Measurements from ENCODE around the gene ZHX3. TPM values are rescaled to one million over a fixed set of nuclear protein-coding genes. Genes with fewer than 3 reads are reported as not detected.
"Not testable (repeated sequence)": the region's sequence is repeated elsewhere in the genome, so short reads cannot be mapped to it uniquely, and the experiment has no call there.

The ZHX3 gene
- total RNA-seq, 1 experiment from 2014 or later = 22.7 TPM

DNA sequence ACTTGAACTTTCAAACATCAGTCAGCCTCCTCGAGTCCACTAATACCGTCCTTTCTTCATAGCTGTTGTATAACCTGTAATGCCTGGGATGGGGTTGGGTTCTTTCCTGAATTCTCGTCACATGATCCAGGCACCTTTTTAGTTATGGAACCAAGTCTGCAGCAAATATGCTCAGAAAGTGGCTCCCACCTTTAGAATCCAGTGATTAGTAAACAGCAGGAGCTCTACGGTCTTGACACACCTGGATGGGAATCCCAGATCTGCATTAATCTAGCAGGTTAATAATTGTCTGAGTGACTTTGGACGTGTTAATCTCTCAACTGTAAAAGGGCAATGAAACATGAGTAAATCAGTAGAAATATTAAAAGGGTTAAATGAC, 729 bp upstream of the ZHX3 start:
- CTCF ChIA-PET = interaction anchor here (0.8 to 3.1 kb wide), 6 partner anchors 9 to 93 kb away, joined by 3 to 22 read pairs (median 4); partner anchors contain the start of gene LPIN3
- no peak overlapping the region for H3K27ac Mint-ChIP-seq (ENCODE audit: unreplicated experiment)
- no peaks in the 10 kb centered on the region for H3K9me3 Mint-ChIP-seq (ENCODE audit: low read depth, unreplicated experiment)
- TF ChIP-seq, protein P1, sequence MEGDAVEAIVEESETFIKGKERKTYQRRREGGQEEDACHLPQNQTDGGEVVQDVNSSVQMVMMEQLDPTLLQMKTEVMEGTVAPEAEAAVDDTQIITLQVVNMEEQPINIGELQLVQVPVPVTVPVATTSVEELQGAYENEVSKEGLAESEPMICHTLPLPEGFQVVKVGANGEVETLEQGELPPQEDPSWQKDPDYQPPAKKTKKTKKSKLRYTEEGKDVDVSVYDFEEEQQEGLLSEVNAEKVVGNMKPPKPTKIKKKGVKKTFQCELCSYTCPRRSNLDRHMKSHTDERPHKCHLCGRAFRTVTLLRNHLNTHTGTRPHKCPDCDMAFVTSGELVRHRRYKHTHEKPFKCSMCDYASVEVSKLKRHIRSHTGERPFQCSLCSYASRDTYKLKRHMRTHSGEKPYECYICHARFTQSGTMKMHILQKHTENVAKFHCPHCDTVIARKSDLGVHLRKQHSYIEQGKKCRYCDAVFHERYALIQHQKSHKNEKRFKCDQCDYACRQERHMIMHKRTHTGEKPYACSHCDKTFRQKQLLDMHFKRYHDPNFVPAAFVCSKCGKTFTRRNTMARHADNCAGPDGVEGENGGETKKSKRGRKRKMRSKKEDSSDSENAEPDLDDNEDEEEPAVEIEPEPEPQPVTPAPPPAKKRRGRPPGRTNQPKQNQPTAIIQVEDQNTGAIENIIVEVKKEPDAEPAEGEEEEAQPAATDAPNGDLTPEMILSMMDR (IDR thresholded peaks at IDR 0.05; ENCODE audit: unreplicated experiment) = no peak
- intact Hi-C loops (cut with micrococcal nuclease; ENCODE audit: unreplicated experiment) = no loop called here
- DNase-seq = no peak
- H3K36me3 Mint-ChIP-seq (ENCODE audit: insufficient read depth, unreplicated experiment) = peaks cover 13% of the 10 kb centered on the region
- H3K4me1 Mint-ChIP-seq (ENCODE audit: low read depth, unreplicated experiment) = peaks cover 38% of the 10 kb centered on the region
- peak overlapping the region; percentile 95 for H3K4me3 Mint-ChIP-seq (ENCODE audit: low read depth, unreplicated experiment)
- no peaks in the 10 kb centered on the region for H3K27me3 Mint-ChIP-seq (ENCODE audit: unreplicated experiment)
- BruUV-seq (replicated peaks) = TSS peak; percentile 95

DNA sequence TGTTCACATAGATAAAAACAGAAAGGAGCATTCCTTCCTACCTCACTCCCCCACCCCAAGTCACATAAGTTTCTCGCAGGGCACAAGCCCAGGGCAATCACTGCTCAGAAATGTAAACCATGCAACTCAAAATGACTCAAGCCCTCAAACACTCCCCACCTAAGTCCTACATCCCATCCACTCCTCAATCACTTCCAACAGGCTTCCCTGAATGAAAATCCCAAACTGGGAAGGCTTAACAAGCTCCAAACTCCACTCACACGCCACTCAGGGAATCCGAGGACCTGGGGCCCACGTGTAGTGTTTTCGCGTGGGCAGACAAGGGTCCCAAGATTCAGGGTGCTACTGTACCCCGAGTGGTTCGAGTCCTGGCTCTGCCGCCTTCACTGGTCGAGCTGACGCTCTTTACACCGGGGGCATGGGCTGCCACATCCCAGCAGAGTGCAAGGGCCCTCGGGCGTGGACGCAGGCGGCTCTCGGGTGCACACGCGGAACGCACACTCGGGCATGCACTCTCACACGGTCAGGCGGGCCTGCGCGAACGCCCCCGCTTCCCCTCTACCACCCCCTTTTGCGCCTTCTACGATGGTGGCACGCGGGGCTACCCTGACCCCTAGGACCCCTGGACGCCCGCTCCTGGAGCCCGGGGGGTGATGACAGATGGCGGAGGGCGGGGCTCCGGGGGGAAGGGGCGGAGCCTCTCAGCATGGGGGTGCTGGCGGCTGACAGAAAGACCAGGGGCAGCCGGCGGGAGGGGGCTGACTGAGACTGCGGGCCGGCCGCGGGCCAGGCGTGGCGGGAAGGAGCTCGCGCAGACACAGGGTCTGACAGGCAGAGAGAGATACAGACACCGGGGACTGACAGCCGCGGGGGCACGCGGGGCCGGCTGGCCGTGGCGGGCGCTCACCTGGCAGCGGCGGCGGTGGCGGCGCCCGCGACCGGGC, 657 bp downstream of the ZHX3 start:
- Mint-ChIP-seq H3K9me3 (ENCODE audit: low read depth, unreplicated experiment) (no peaks in the 10 kb centered on the region), H3K27me3 (ENCODE audit: unreplicated experiment) (no peaks in the 10 kb centered on the region), H3K27ac (ENCODE audit: unreplicated experiment) (peak overlapping the region; percentile 72), H3K4me1 (ENCODE audit: low read depth, unreplicated experiment) (peaks cover 36% of the 10 kb centered on the region), H3K4me3 (ENCODE audit: low read depth, unreplicated experiment) (peak overlapping the region; percentile 95), H3K36me3 (ENCODE audit: insufficient read depth, unreplicated experiment) (peaks cover 13% of the 10 kb centered on the region)
- TF ChIP-seq, protein P1 (IDR thresholded peaks at IDR 0.05; ENCODE audit: unreplicated experiment) = no peak
- DNase-seq = peak; percentile 65
- CTCF ChIA-PET = interaction anchor here (0.7 to 3.1 kb wide), 5 partner anchors 10 to 179 kb away, joined by 3 to 22 read pairs (median 3); partner anchors contain the start of gene LPIN3
- no TSS peak for BruUV-seq (replicated peaks)
- intact Hi-C loops (cut with micrococcal nuclease; ENCODE audit: unreplicated experiment) = no loop called here

DNA sequence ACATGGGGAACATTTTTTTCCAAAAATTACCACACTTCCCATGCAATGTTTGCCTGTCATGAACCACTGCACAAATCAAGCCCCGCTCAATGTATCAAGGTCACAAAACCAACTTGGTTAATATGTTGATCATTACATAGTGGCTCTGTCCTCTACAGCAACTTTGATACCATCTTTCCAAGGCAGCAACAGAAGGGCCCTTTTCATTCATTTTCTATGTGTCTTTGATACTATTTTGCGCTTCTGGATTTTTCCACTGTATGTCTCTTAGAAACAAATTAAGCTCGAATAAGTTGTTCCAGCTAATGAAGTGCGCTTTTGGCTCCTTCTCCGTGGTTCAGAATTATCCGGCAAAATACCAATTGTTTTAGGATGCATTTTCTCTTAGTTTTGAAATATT, 1.5 kb downstream of the ZHX3 start:
- Mint-ChIP-seq H3K36me3 (ENCODE audit: insufficient read depth, unreplicated experiment) (peaks cover 13% of the 10 kb centered on the region), H3K9me3 (ENCODE audit: low read depth, unreplicated experiment) (no peaks in the 10 kb centered on the region), H3K4me3 (ENCODE audit: low read depth, unreplicated experiment) (peak overlapping the region; percentile 95), H3K27ac (ENCODE audit: unreplicated experiment) (no peak overlapping the region), H3K4me1 (ENCODE audit: low read depth, unreplicated experiment) (peaks cover 32% of the 10 kb centered on the region), H3K27me3 (ENCODE audit: unreplicated experiment) (no peaks in the 10 kb centered on the region)
- intact Hi-C loops (cut with micrococcal nuclease; ENCODE audit: unreplicated experiment) = no loop called here
- TF ChIP-seq, protein P1 (IDR thresholded peaks at IDR 0.05; ENCODE audit: unreplicated experiment) = no peak
- TSS peak; percentile 70 for BruUV-seq (replicated peaks)
- CTCF ChIA-PET = interaction anchor here (1.7 to 3.1 kb wide), 2 partner anchors 24 to 143 kb away, joined by 4 to 22 read pairs; partner anchors contain the start of gene LPIN3
- no peak for DNase-seq

DNA sequence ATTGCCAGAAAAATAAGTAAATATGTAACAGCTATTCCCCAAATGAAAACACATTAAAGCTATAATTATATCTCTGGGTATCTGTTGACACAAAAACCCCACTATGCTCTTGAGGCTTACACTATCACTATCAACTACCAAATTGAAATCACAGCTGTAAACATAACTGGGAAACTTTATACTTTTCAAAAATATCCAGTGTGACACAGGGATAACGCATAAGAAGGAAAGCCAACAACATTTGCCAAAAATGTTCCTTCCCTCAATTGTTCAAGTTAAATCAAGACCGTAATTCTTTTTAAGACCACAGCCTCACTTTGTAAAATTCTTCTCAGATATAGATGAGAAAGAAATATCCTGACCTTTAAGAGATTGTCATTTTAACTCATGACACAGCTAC, 3.1 kb downstream of the ZHX3 start:
- Mint-ChIP-seq H3K4me1 (ENCODE audit: low read depth, unreplicated experiment) (peaks cover 26% of the 10 kb centered on the region), H3K27me3 (ENCODE audit: unreplicated experiment) (no peaks in the 10 kb centered on the region), H3K27ac (ENCODE audit: unreplicated experiment) (no peak overlapping the region), H3K36me3 (ENCODE audit: insufficient read depth, unreplicated experiment) (peaks cover 13% of the 10 kb centered on the region), H3K4me3 (ENCODE audit: low read depth, unreplicated experiment) (no peak overlapping the region), H3K9me3 (ENCODE audit: low read depth, unreplicated experiment) (no peaks in the 10 kb centered on the region)
- TF ChIP-seq, protein P1 (IDR thresholded peaks at IDR 0.05; ENCODE audit: unreplicated experiment) = no peak
- DNase-seq = no peak
- no TSS peak for BruUV-seq (replicated peaks)
- CTCF ChIA-PET = no interaction called here
- intact Hi-C loops (cut with micrococcal nuclease; ENCODE audit: unreplicated experiment) = no loop called here

DNA sequence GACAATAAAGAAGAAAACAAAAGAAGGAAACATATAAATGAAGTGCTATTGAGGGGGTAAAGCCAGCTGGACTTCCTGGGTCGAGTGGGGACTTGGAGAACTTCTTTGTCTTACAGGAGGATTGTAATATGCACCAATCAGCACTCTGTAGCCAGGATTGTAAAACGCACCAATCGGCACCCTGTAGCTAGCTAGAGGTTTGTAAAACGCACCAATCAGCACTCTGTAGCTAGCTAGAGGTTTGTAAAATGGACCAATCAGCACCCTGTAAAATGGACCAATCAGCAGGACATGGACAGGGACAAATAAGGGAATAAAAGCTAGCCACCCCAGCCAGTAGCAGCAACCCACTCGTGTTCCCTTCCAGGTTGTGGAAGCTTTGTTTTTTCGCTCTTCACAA, 5.5 kb downstream of the ZHX3 start:
- intact Hi-C loops (cut with micrococcal nuclease; ENCODE audit: unreplicated experiment); BruUV-seq (replicated peaks); H3K27ac Mint-ChIP-seq (ENCODE audit: unreplicated experiment); H3K27me3 Mint-ChIP-seq (ENCODE audit: unreplicated experiment); H3K36me3 Mint-ChIP-seq (ENCODE audit: insufficient read depth, unreplicated experiment); H3K9me3 Mint-ChIP-seq (ENCODE audit: low read depth, unreplicated experiment); DNase-seq; H3K4me3 Mint-ChIP-seq (ENCODE audit: low read depth, unreplicated experiment): not testable (repeated sequence)
- peaks cover 12% of the 10 kb centered on the region for H3K4me1 Mint-ChIP-seq (ENCODE audit: low read depth, unreplicated experiment)
- CTCF ChIA-PET = interaction anchor here (1.0 kb wide), 2 partner anchors 16 to 80 kb away, joined by 3 read pairs; no protein-coding TSS in a partner anchor
